HepG2 (cell line): Measurements from ENCODE around the gene BAG3.

ENCODE experiments used
- EP300 ChIP-seq, 3 experiments: sonication (generic) in 1 of 3; formaldehyde crosslinking in 1 of 3; IDR thresholded peaks; 2 replicates each; pipeline versions ENCODE4 v1.5.1 to v1.6.1; 2011 to 2020; ENCODE audit warnings: low read depth in 2 of 3, low read length in 2 of 3, borderline replicate concordance in 1 of 3, improper control_type of control experiment in 1 of 3, mild to moderate bottlenecking in 1 of 3, missing genetic modification reagents in 1 of 3, moderate library complexity in 1 of 3
- HDAC6 ChIP-seq: fragments of 200-600 bp; sonication (generic); IDR thresholded peaks from 2 replicates; pipeline ENCODE4 v1.7.0; 2017; ENCODE audit warnings: mild to moderate bottlenecking, antibody characterized with exemption, low read length, low read depth
- NFYB ChIP-seq: sonication (generic); formaldehyde crosslinking; IDR thresholded peaks from 2 replicates; pipeline ENCODE4 v1.4.0; 2020; ENCODE audit warnings: missing genetic modification reagents
- PBX2 ChIP-seq: IDR thresholded peaks from 2 replicates; pipeline ENCODE4 v1.6.1; 2016; ENCODE audit warnings: control low read depth
- PBX3 ChIP-seq: sonication (generic); formaldehyde crosslinking; IDR thresholded peaks from 2 replicates; pipeline ENCODE4 v1.8.1; 2023; ENCODE audit warnings: missing genetic modification reagents, inconsistent platforms, borderline replicate concordance
- YEATS4 ChIP-seq: sonication (generic); formaldehyde crosslinking; IDR thresholded peaks from 2 replicates; pipeline ENCODE4 v1.4.0; 2020; ENCODE audit warnings: missing genetic modification reagents, borderline replicate concordance
- YY1 ChIP-seq: IDR thresholded peaks from 2 replicates; pipeline ENCODE4 v1.6.1; 2011; ENCODE audit warnings: low read length, low read depth, moderate library complexity, mild to moderate bottlenecking; ENCODE audit not compliant: insufficient read depth, insufficient replicate concordance
- ZNF180 ChIP-seq: sonication (generic); formaldehyde crosslinking; IDR thresholded peaks from 2 replicates; pipeline ENCODE4 v1.4.0; 2020; ENCODE audit warnings: low read depth, missing genetic modification reagents, borderline replicate concordance
- ZNF512 ChIP-seq: sonication (generic); formaldehyde crosslinking; IDR thresholded peaks from 2 replicates; pipeline ENCODE4 v1.4.0; 2020; ENCODE audit warnings: mild to moderate bottlenecking, missing genetic modification reagents

- TF ChIP-seq YY1 (no peak), PBX2 (CRISPR knock-in tag) (no peak), ZNF512 (CRISPR knock-in tag) (no peak), EP300 (IDR thresholded peaks at IDR 0.05; ENCODE audit: low read depth in 2 of 2, low read length in 2 of 2) (no peak), EP300 (CRISPR knock-in tag; IDR thresholded peaks at IDR 0.05; ENCODE audit: borderline replicate concordance) (no peak), PBX3 (CRISPR knock-in tag) (no peak), YEATS4 (no peak), ZNF180 (CRISPR knock-in tag) (no peak), NFYB (CRISPR knock-in tag) (no peak), HDAC6 (no peak)
Observed at GRCh38 chr10:119652361-119652730, 1.2 kb downstream of the BAG3 start.
